Activated CD8-positive, alpha-beta T cell treated with anti-CD3 and anti-CD28 coated beads for 36 hours (primary cell): ENCODE results near the gene ANGEL1. TPM values are rescaled to one million over a fixed set of nuclear protein-coding genes. Genes with fewer than 3 reads are reported as not detected.

Experiments
- ATAC-seq: fragments of 200-7000 bp; cut with Tn5 transposase; one replicate; pipeline ENCODE4 v1.10.0; 2021; ENCODE audit warnings: mild to moderate bottlenecking, moderate library complexity
- CTCF ChIA-PET: fragments of 350-600 bp; sonication (Branson Sonifier 250); formaldehyde crosslinking; loops from one replicate; lab custom pipeline; 2021; ENCODE audit warnings: antibody characterized with exemption; lab: Charles Lee
- POLR2A ChIA-PET: fragments of 350-600 bp; sonication (Branson Sonifier 250); formaldehyde crosslinking; loops from one replicate; lab custom pipeline; 2021; ENCODE audit warnings: antibody characterized with exemption; lab: Charles Lee
- DNase-seq: peaks from one replicate; pipeline ENCODE4 v3.0.0-alpha.2; 2020
- H3K27ac Mint-ChIP-seq: one replicate; pipeline ENCODE4 v1.8.0; 2021; ENCODE audit warnings: mild to moderate bottlenecking, mixed read lengths
- H3K27me3 Mint-ChIP-seq: one replicate; pipeline ENCODE4 v1.8.0; 2021; ENCODE audit warnings: mixed read lengths
- H3K36me3 Mint-ChIP-seq: one replicate; pipeline ENCODE4 v1.8.0; 2021; ENCODE audit warnings: low read depth, mixed read lengths
- H3K4me1 Mint-ChIP-seq: one replicate; pipeline ENCODE4 v1.8.0; 2021; ENCODE audit warnings: low read depth, mixed read lengths
- H3K4me3 Mint-ChIP-seq: one replicate; pipeline ENCODE4 v1.8.0; 2021; ENCODE audit warnings: mild to moderate bottlenecking, moderate library complexity, mixed read lengths
- H3K9me3 Mint-ChIP-seq: one replicate; pipeline ENCODE4 v1.8.0; 2021; ENCODE audit warnings: mixed read lengths
- CTCF ChIP-seq: fragments of 200-600 bp; IDR thresholded peaks from one replicate; pipeline ENCODE4 v1.8.0; 2022; ENCODE audit warnings: antibody characterized with exemption, mild to moderate bottlenecking
- intact Hi-C: fragments of 100-400 bp; cut with micrococcal nuclease; formaldehyde crosslinking; loops from one replicate; pipeline ENCODE4 v1.10.0; 2022
- total RNA-seq, 2 experiments: library from RNA; stranded (reverse); gene quantifications; one replicate each; pipeline ENCODE4 v1.2.3, GENCODE V29; 2021

Gene ANGEL1
- total RNA-seq, result 10 to 100 TPM; 16.5 to 21.5 TPM

GRCh38 chr14:76812422-76813383, at the start of gene ANGEL1:
Gene ANGEL1 (minus strand): TSS chr14:76812882. CDS start chr14:76812827, 55 bp downstream.
- H3K36me3 Mint-ChIP-seq, result peaks cover 15% of the 10 kb centered on the region
- intact Hi-C loops, result no loop called here
- ATAC-seq (peak; percentile 91), DNase-seq (peak; percentile 97)
- ChIA-PET CTCF (interaction anchor here (0.9 to 4.8 kb wide), 4 partner anchors 28 to 110 kb away, joined by 3 to 36 read pairs (median 20); no protein-coding TSS in a partner anchor), POLR2A (interaction anchor here (0.6 to 2.1 kb wide), 9 partner anchors 9 to 374 kb away, joined by 3 to 6 read pairs (median 3); no protein-coding TSS in a partner anchor)
- H3K4me1 Mint-ChIP-seq, result peaks cover 23% of the 10 kb centered on the region
- no peak for TF ChIP-seq CTCF
- H3K27me3 Mint-ChIP-seq, result no peaks in the 10 kb centered on the region
- H3K4me3 Mint-ChIP-seq, result peak within 1 kb of the TSS; percentile 86
- peak within 1 kb of the TSS; percentile 84 for H3K27ac Mint-ChIP-seq
- no peaks in the 10 kb centered on the region for H3K9me3 Mint-ChIP-seq

GRCh38 chr14:76861574-76862255, 49.0 kb upstream of the ANGEL1 start:
- ATAC-seq, result no peak
- intact Hi-C loops, result no loop called here

GRCh38 chr14:76856769-76857168, 44.1 kb upstream of the ANGEL1 start:
- no peak for TF ChIP-seq CTCF
- ATAC-seq (no peak), DNase-seq (no peak)
- intact Hi-C loops, result no loop called here
- H3K27me3 Mint-ChIP-seq, result peaks cover 1% of the 10 kb centered on the region
- H3K4me3 Mint-ChIP-seq, result no peak overlapping the region
- H3K36me3 Mint-ChIP-seq, result no peaks in the 10 kb centered on the region
- POLR2A ChIA-PET, result no interaction called here
- no peaks in the 10 kb centered on the region for H3K4me1 Mint-ChIP-seq
- H3K9me3 Mint-ChIP-seq, result no peaks in the 10 kb centered on the region
- H3K27ac Mint-ChIP-seq, result no peak overlapping the region
- CTCF ChIA-PET, result interaction anchor here (1.0 to 3.0 kb wide), 3 partner anchors 17 to 214 kb away, joined by 4 to 21 read pairs (median 5); no protein-coding TSS in a partner anchor

More at GRCh38 chr14:76861574-76862255, 49.0 kb upstream of the ANGEL1 start:
- POLR2A ChIA-PET, result no interaction called here
- no peak for DNase-seq
- H3K27me3 Mint-ChIP-seq, result peaks cover 1% of the 10 kb centered on the region
- H3K4me1 Mint-ChIP-seq, result peaks cover 14% of the 10 kb centered on the region
- H3K4me3 Mint-ChIP-seq, result no peak overlapping the region
- CTCF ChIA-PET, result interaction anchor here (0.7 to 2.4 kb wide), 9 partner anchors 11 to 233 kb away, joined by 3 to 13 read pairs (median 3); no protein-coding TSS in a partner anchor
- no peaks in the 10 kb centered on the region for H3K36me3 Mint-ChIP-seq
- no peaks in the 10 kb centered on the region for H3K9me3 Mint-ChIP-seq
- H3K27ac Mint-ChIP-seq, result no peak overlapping the region
- no peak for TF ChIP-seq CTCF

- no peak for DNase-seq
- TF ChIP-seq CTCF, result no peak
Observed at GRCh38 chr14:76855066-76855465, 42.4 kb upstream of the ANGEL1 start.

More at GRCh38 chr14:76855066-76855465, 42.4 kb upstream of the ANGEL1 start:
- H3K27ac Mint-ChIP-seq, result no peak overlapping the region
- intact Hi-C loops, result no loop called here
- H3K36me3 Mint-ChIP-seq, result no peaks in the 10 kb centered on the region
- H3K4me1 Mint-ChIP-seq, result no peaks in the 10 kb centered on the region
- no peaks in the 10 kb centered on the region for H3K9me3 Mint-ChIP-seq
- ChIA-PET CTCF (interaction anchor here (1.4 to 3.0 kb wide), 2 partner anchors 18 to 214 kb away, joined by 4 to 21 read pairs; no protein-coding TSS in a partner anchor), POLR2A (no interaction called here)
- H3K4me3 Mint-ChIP-seq, result no peak overlapping the region
- no peaks in the 10 kb centered on the region for H3K27me3 Mint-ChIP-seq
- ATAC-seq, result no peak
